Right lobe of liver (tissue), 4 donors: Measurements from ENCODE around the gene PAK6.

ENCODE experiments used
- CTCF ChIP-seq, 4 donors: fragments of 200-600 bp in 3 of 4; fragments of 450-650 bp in 1 of 4; IDR thresholded peaks; one replicate each; pipeline versions ENCODE4 v1.5.1 to v1.8.0; 2016 to 2022; ENCODE audit warnings: antibody characterized with exemption in 4 of 4, mild to moderate bottlenecking in 2 of 4
- POLR2A ChIP-seq: fragments of 450-650 bp; IDR thresholded peaks from one replicate; pipeline ENCODE4 v1.6.1; 2017; ENCODE audit warnings: antibody characterized with exemption, mild to moderate bottlenecking
- donor health status: DM: no; HTN: no; CAD: no.
- donor health status: DM: no; HTN: no; CAD: no.
- donor health status: DM: no; HTN: yes; CAD: no.

- no peak for TF ChIP-seq CTCF (IDR thresholded peaks at IDR 0.05)
- no peak for TF ChIP-seq POLR2A
Observed at GRCh38 chr15:40253167-40253790, 14.4 kb downstream of the PAK6 start.
